ENCODE measurements around the gene CTBP1. TPM values are rescaled to one million over a fixed set of nuclear protein-coding genes. Genes with fewer than 3 reads are reported as not detected.

The CTBP1 gene
- total RNA-seq, 2 experiments from 2014 or later: 223 to 242 TPM

- Mint-ChIP-seq H3K27ac (no peak overlapping the region), H3K36me3 (ENCODE audit: low read depth) (peaks cover 4% of the 10 kb centered on the region), H3K9me3 (no peaks in the 10 kb centered on the region), H3K27me3 (no peaks in the 10 kb centered on the region), H3K4me3 (no peak overlapping the region), H3K4me1 (no peaks in the 10 kb centered on the region)
- CTCF ChIA-PET: interaction anchor here (1.0 to 1.7 kb wide), 3 partner anchors 8 to 146 kb away, joined by 3 to 6 read pairs (median 3); no protein-coding TSS in a partner anchor
- POLR2A ChIA-PET: no interaction called here
- DNase-seq: no peak
Observed at GRCh38 chr4:1276984-1277383, 28.1 kb upstream of the CTBP1 start.

- no peak overlapping the region for H3K4me3 Mint-ChIP-seq
- DNase-seq: no peak
- ChIA-PET POLR2A (no interaction called here), CTCF (no interaction called here)
- no peaks in the 10 kb centered on the region for H3K27me3 Mint-ChIP-seq
- no peaks in the 10 kb centered on the region for H3K4me1 Mint-ChIP-seq
- H3K27ac Mint-ChIP-seq: no peak overlapping the region
- peaks cover 13% of the 10 kb centered on the region for H3K36me3 Mint-ChIP-seq (ENCODE audit: low read depth)
- no peaks in the 10 kb centered on the region for H3K9me3 Mint-ChIP-seq
Observed at GRCh38 chr4:1274871-1275270, 25.9 kb upstream of the CTBP1 start.

- ChIA-PET CTCF (no interaction called here), POLR2A (no interaction called here)
- Mint-ChIP-seq H3K9me3 (peaks cover 11% of the 10 kb centered on the region), H3K4me1 (peaks cover 17% of the 10 kb centered on the region), H3K27me3 (no peaks in the 10 kb centered on the region), H3K36me3 (ENCODE audit: low read depth) (peaks cover 24% of the 10 kb centered on the region), H3K27ac (no peak overlapping the region), H3K4me3 (no peak overlapping the region)
- no peak for DNase-seq
Observed at GRCh38 chr4:1271686-1272085, 22.8 kb upstream of the CTBP1 start.

DNA sequence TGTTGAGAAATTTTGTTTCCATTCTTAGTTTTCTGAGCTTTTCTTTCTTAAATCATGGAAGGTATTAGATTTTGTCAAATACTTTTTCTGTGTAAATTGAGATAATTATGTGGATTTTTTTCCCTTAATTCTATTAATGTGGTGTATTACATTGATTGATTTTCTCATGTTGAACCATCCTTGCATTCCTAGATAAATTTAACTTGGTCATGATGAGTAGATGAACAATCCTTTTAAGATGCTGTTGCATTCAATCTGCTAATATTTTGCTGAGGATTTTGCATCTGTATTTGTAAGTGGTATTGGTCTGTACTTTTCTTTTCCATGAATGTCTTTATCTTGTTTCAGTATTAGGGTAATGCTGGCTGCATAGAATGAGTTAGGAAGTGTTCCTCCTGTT lies 20.3 kb upstream of the CTBP1 start:
- Mint-ChIP-seq H3K9me3 (peaks cover 16% of the 10 kb centered on the region), H3K4me3 (no peak overlapping the region), H3K4me1 (peaks cover 27% of the 10 kb centered on the region), H3K27ac (no peak overlapping the region), H3K27me3 (no peaks in the 10 kb centered on the region), H3K36me3 (ENCODE audit: low read depth) (peaks cover 35% of the 10 kb centered on the region)
- no peak for DNase-seq
- CTCF ChIA-PET: interaction anchor here (1.0 to 2.9 kb wide), 10 partner anchors 8 to 259 kb away, joined by 3 to 22 read pairs (median 10); partner anchors contain the start of genes CTBP1 and UVSSA
- POLR2A ChIA-PET: no interaction called here

- peak overlapping the region; percentile 95 for H3K27ac Mint-ChIP-seq
- no peak for DNase-seq
- peaks cover 16% of the 10 kb centered on the region for H3K9me3 Mint-ChIP-seq
- peak overlapping the region; percentile 61 for H3K4me3 Mint-ChIP-seq
- H3K4me1 Mint-ChIP-seq: peaks cover 27% of the 10 kb centered on the region
- CTCF ChIA-PET: interaction anchor here (0.8 to 2.9 kb wide), 19 partner anchors 9 to 136 kb away, joined by 3 to 22 read pairs (median 5); partner anchors contain the start of genes CTBP1, MAEA and UVSSA
- H3K36me3 Mint-ChIP-seq (ENCODE audit: low read depth): peaks cover 35% of the 10 kb centered on the region
- no peaks in the 10 kb centered on the region for H3K27me3 Mint-ChIP-seq
- POLR2A ChIA-PET: interaction anchor here (1.0 kb wide), 1 partner anchor 22 kb away, joined by 6 read pairs; no protein-coding TSS in a partner anchor
Observed at GRCh38 chr4:1266881-1267763, 18.2 kb upstream of the CTBP1 start.

GRCh38 chr4:1265351-1265750 lies 16.4 kb upstream of the CTBP1 start:
- ChIA-PET POLR2A (no interaction called here), CTCF (interaction anchor here (1.4 to 2.7 kb wide), 3 partner anchors 21 to 87 kb away, joined by 3 to 10 read pairs (median 4); no protein-coding TSS in a partner anchor)
- Mint-ChIP-seq H3K36me3 (ENCODE audit: low read depth) (peaks cover 32% of the 10 kb centered on the region), H3K9me3 (peaks cover 16% of the 10 kb centered on the region), H3K4me1 (peaks cover 36% of the 10 kb centered on the region), H3K27me3 (no peaks in the 10 kb centered on the region), H3K4me3 (no peak overlapping the region), H3K27ac (no peak overlapping the region)
- no peak for DNase-seq

GRCh38 chr4:1264942-1265341 lies 16.0 kb upstream of the CTBP1 start:
- Mint-ChIP-seq H3K27me3 (no peaks in the 10 kb centered on the region), H3K9me3 (peaks cover 16% of the 10 kb centered on the region)
- POLR2A ChIA-PET: no interaction called here

DNA sequence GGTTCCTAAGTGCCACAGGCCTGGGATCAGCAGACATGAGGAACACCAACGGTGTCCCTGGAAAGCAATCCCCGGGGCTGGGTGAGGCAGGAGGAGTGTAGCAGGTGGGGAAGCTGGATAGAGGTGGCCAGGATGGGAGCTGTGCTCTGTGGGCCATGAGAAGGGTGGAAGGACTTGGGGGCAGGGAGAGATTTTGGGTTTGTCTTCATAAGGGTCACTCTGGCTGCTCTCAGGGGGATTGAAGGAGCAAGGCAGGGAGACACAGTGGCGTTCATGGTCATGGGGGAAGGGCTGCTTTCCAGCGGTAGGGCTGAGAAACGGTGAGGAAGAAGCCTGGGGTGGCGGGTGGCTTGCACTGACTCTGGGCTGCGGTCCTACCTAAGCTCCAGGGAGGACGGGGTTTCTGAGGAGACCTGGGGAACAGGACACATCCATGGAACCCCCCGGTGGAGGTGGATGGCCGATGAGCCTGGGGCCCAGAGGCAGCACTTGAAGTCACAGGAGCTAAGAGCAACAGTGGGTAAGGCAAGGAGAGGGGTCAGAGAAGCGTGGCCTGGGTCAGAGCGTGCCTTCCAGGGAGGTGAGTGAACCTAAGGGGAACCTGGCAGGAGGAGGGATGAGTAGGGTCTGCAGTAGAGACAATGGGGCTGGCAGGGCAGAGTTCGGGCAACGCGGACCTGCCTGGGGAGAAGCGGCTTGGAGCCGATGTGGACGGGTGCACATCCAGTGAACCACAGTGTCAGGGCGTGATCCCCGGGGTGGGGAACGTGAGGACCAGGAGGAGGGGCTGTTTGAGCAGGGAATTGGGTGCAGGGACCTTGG lies 12.4 kb upstream of the CTBP1 start:
- no peak overlapping the region for H3K27ac Mint-ChIP-seq
- no peaks in the 10 kb centered on the region for H3K27me3 Mint-ChIP-seq
- POLR2A ChIA-PET: no interaction called here
- CTCF ChIA-PET: interaction anchor here (1.4 kb wide), 1 partner anchor 23 kb away, joined by 3 read pairs; no protein-coding TSS in a partner anchor
- no peak for DNase-seq
- H3K4me1 Mint-ChIP-seq: peaks cover 33% of the 10 kb centered on the region
- H3K4me3 Mint-ChIP-seq: no peak overlapping the region
- peaks cover 25% of the 10 kb centered on the region for H3K9me3 Mint-ChIP-seq
- peaks cover 30% of the 10 kb centered on the region for H3K36me3 Mint-ChIP-seq (ENCODE audit: low read depth)

More at GRCh38 chr4:1264942-1265341, 16.0 kb upstream of the CTBP1 start:
- peaks cover 40% of the 10 kb centered on the region for H3K4me1 Mint-ChIP-seq
- CTCF ChIA-PET: interaction anchor here (1.4 to 2.7 kb wide), 3 partner anchors 21 to 88 kb away, joined by 3 to 10 read pairs (median 4); no protein-coding TSS in a partner anchor
- peaks cover 31% of the 10 kb centered on the region for H3K36me3 Mint-ChIP-seq (ENCODE audit: low read depth)
- DNase-seq: no peak
- no peak overlapping the region for H3K27ac Mint-ChIP-seq
- H3K4me3 Mint-ChIP-seq: no peak overlapping the region

GRCh38 chr4:1260418-1261106 lies 11.6 kb upstream of the CTBP1 start:
- peaks cover 29% of the 10 kb centered on the region for H3K9me3 Mint-ChIP-seq
- ChIA-PET CTCF (interaction anchor here (1.2 to 1.4 kb wide), 2 partner anchors 24 to 93 kb away, joined by 3 read pairs; no protein-coding TSS in a partner anchor), POLR2A (no interaction called here)
- no peaks in the 10 kb centered on the region for H3K27me3 Mint-ChIP-seq
- H3K27ac Mint-ChIP-seq: peak overlapping the region; percentile 77
- no peak overlapping the region for H3K4me3 Mint-ChIP-seq
- H3K4me1 Mint-ChIP-seq: peaks cover 33% of the 10 kb centered on the region
- H3K36me3 Mint-ChIP-seq (ENCODE audit: low read depth): peaks cover 30% of the 10 kb centered on the region
- DNase-seq: no peak

DNA sequence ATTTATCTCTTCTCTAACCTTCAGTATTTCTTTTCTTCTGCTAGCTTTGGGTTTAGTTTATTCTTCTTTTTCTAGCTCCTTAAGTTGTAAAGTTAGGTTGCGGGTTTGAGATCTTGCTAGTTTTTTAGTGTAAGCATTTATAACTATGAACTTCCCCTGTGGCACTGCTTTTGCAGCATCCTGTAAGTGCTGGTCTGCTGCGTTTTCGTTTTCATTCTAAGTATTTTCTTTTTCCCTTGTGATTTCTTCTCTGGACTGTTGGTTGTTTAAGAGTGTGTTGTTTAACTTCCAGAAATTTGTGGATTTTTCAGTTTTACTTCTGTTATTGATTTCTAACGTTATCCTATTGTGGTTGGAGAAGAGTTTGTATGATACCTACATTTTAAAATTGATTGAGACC lies 11.0 kb upstream of the CTBP1 start:
- H3K9me3 Mint-ChIP-seq: peaks cover 32% of the 10 kb centered on the region
- ChIA-PET POLR2A (no interaction called here), CTCF (interaction anchor here (1.2 to 3.8 kb wide), 2 partner anchors 8 to 92 kb away, joined by 3 to 22 read pairs; no protein-coding TSS in a partner anchor)
- H3K4me1 Mint-ChIP-seq: peaks cover 35% of the 10 kb centered on the region
- H3K4me3 Mint-ChIP-seq: no peak overlapping the region
- no peak for DNase-seq
- no peaks in the 10 kb centered on the region for H3K27me3 Mint-ChIP-seq
- peaks cover 34% of the 10 kb centered on the region for H3K36me3 Mint-ChIP-seq (ENCODE audit: low read depth)
- H3K27ac Mint-ChIP-seq: peak overlapping the region; percentile 77

- no peaks in the 10 kb centered on the region for H3K27me3 Mint-ChIP-seq
- H3K27ac Mint-ChIP-seq: no peak overlapping the region
- ChIA-PET POLR2A (no interaction called here), CTCF (interaction anchor here (3.8 kb wide), 1 partner anchor 9 kb away, joined by 22 read pairs; no protein-coding TSS in a partner anchor)
- peaks cover 40% of the 10 kb centered on the region for H3K36me3 Mint-ChIP-seq (ENCODE audit: low read depth)
- no peak for DNase-seq
- H3K9me3 Mint-ChIP-seq: peaks cover 43% of the 10 kb centered on the region
- H3K4me1 Mint-ChIP-seq: peaks cover 50% of the 10 kb centered on the region
- no peak overlapping the region for H3K4me3 Mint-ChIP-seq
Observed at GRCh38 chr4:1258457-1258856, 9.5 kb upstream of the CTBP1 start.

DNA sequence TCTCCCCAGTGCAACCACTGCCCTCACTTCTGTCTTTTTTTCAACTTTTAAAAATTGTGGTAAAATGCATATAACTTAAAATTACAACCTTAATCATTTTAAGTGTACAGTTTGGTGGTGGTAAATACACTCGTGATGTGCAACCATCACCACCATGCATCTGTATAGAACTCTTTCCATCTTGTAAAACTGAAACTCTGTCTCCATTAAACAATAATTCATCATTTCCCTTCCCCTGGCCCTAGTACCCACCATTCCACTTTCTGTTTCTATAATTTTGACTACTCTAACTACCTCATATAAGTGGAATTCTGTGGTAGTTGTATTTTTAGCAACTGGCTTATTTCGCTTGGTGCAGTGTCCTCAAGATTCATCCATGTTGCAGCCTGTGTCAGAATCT lies 6.8 kb upstream of the CTBP1 start:
- no peak overlapping the region for H3K27ac Mint-ChIP-seq
- H3K36me3 Mint-ChIP-seq (ENCODE audit: low read depth): peaks cover 60% of the 10 kb centered on the region
- ChIA-PET POLR2A (no interaction called here), CTCF (interaction anchor here (3.2 kb wide), 1 partner anchor 12 kb away, joined by 13 read pairs; no protein-coding TSS in a partner anchor)
- peaks cover 68% of the 10 kb centered on the region for H3K4me1 Mint-ChIP-seq
- no peak for DNase-seq
- no peaks in the 10 kb centered on the region for H3K27me3 Mint-ChIP-seq
- peaks cover 52% of the 10 kb centered on the region for H3K9me3 Mint-ChIP-seq
- H3K4me3 Mint-ChIP-seq: no peak overlapping the region

Measured in activated CD4-positive, alpha-beta T cell treated with anti-CD3 and anti-CD28 coated beads, Interleukin-2, amount 10 ng/mL, durations not matched to agents 7 days and 5 days (primary cell).